HepG2 (cell line): ENCODE measurements around the gene MRPL20. TPM values are rescaled to one million over a fixed set of nuclear protein-coding genes. Genes with fewer than 3 reads are reported as not detected.

Experiments
- ARNT ChIP-seq: fragments of 450-650 bp; IDR thresholded peaks from 2 replicates; pipeline ENCODE4 v1.6.1; 2017
- FOXJ3 ChIP-seq: sonication (generic); formaldehyde crosslinking; IDR thresholded peaks from 2 replicates; pipeline ENCODE4 v1.4.0; 2020; ENCODE audit warnings: missing genetic modification reagents, mild to moderate bottlenecking, borderline replicate concordance
- FOXO4 ChIP-seq: sonication (generic); formaldehyde crosslinking; conservative IDR thresholded peaks from 2 replicates; pipeline ENCODE4 v1.8.1; 2023; ENCODE audit warnings: missing genetic modification reagents
- KIAA2018 ChIP-seq: sonication (generic); formaldehyde crosslinking; IDR thresholded peaks from 2 replicates; pipeline ENCODE4 v1.5.0; 2020; ENCODE audit warnings: mild to moderate bottlenecking, missing genetic modification reagents, borderline replicate concordance
- KLF12 ChIP-seq: sonication (generic); formaldehyde crosslinking; IDR thresholded peaks from 2 replicates; pipeline ENCODE4 v1.4.0; 2020; ENCODE audit warnings: missing genetic modification reagents, borderline replicate concordance
- MAFK ChIP-seq, 2 experiments: IDR thresholded peaks in 1 of 2; conservative IDR thresholded peaks in 1 of 2; 2 replicates each; pipeline ENCODE4 v1.6.1; 2011; ENCODE audit warnings: improper control_type of control experiment in 2 of 2, low read length in 2 of 2
- MIER3 ChIP-seq: IDR thresholded peaks from 2 replicates; pipeline ENCODE4 v1.6.1; 2016; ENCODE audit warnings: missing compliant biosample characterization, borderline replicate concordance
- SRF ChIP-seq: IDR thresholded peaks from 2 replicates; pipeline ENCODE4 v1.6.1; 2011; ENCODE audit warnings: mild to moderate bottlenecking, low read depth, low read length, moderate library complexity
- SRSF1 ChIP-seq: fragments of 200-400 bp; formaldehyde crosslinking; optimal IDR thresholded peaks from 2 replicates; pipeline ENCODE3; 2017; ENCODE audit warnings: mild to moderate bottlenecking, low read depth, low read length, moderate library complexity
- TEF ChIP-seq: sonication (generic); formaldehyde crosslinking; IDR thresholded peaks from 2 replicates; pipeline ENCODE4 v1.5.0; 2020; ENCODE audit warnings: missing genetic modification reagents
- ZHX1 ChIP-seq: sonication (generic); formaldehyde crosslinking; IDR thresholded peaks from 2 replicates; pipeline ENCODE4 v1.8.1; 2022; ENCODE audit warnings: low read depth, mild to moderate bottlenecking, missing genetic modification reagents
- ZNF460 ChIP-seq: sonication (generic); formaldehyde crosslinking; IDR thresholded peaks from 2 replicates; pipeline ENCODE4 v1.5.1; 2020; ENCODE audit warnings: missing genetic modification reagents, mild to moderate bottlenecking, borderline replicate concordance
- polyA plus RNA-seq, 8 experiments: library from polyadenylated mRNA; depleted of rRNA in 3 of 8; stranded (reverse) in 7 of 8; unstranded in 1 of 8; fragments of >200 nt; fragmentation: Illumina TruSeq in 4 of 8; extraction: Trizol in 4 of 8; gene quantifications; 2 replicates each; pipeline versions ENCODE4 v1.2.1 to v1.2.3, GENCODE V29; 2011 to 2016; ENCODE audit warnings: low read depth in 4 of 8, missing spikeins in 1 of 8, mixed read lengths in 1 of 8; ENCODE audit not compliant: insufficient read depth in 1 of 8
- total RNA-seq, 5 experiments: library from RNA; depleted of rRNA; stranded (reverse); fragments of >200 nt; fragmentation: Illumina TruSeq; extraction: Trizol; gene quantifications; 2 replicates each; pipeline ENCODE4 v1.2.3, GENCODE V29; 2016; ENCODE audit warnings: low read depth in 1 of 5

Gene MRPL20
- total and polyA plus RNA-seq, 2 of the 13 experiments (the other 11 are each of a cell fraction or from before 2014, with no cell fraction given) = 59.2 to 127 TPM

GRCh38 chr1:1400576-1401456 lies 6.3 kb downstream of the MRPL20 start (continued):
- peak; percentile 39; the same call in 1 of the 2 replicates for TF ChIP-seq ZHX1 (CRISPR knock-in tag)
- no peak for TF ChIP-seq SRF
- peak; percentile 96 for TF ChIP-seq FOXJ3 (CRISPR knock-in tag)
- peak; percentile 55 for TF ChIP-seq SRSF1
- TF ChIP-seq MAFK (conservative IDR thresholded peaks at IDR 0.05 in 1 of 2, IDR thresholded peaks at IDR 0.05 in 1 of 2; ENCODE audit: low read length in 2 of 2) = no peak
- TF ChIP-seq FOXO4 (CRISPR knock-in tag) = no peak
- TF ChIP-seq ARNT = no peak
- TF ChIP-seq MIER3 = peak; percentile 99
- TF ChIP-seq KLF12 = peak; percentile 51; the same call in 1 of the 2 replicates
- 0 out of 2 replicates have a peak, but pooled peaks have one; percentile 74 for TF ChIP-seq KIAA2018 (CRISPR knock-in tag)
- no peak; the same call in 1 of the 2 replicates for TF ChIP-seq ZNF460 (CRISPR knock-in tag)
- no peak for TF ChIP-seq TEF (CRISPR knock-in tag)
